Measurements from ENCODE around the gene ZDHHC11B. TPM values are rescaled to one million over a fixed set of nuclear protein-coding genes. Genes with fewer than 3 reads are reported as not detected.
"Not testable (repeated sequence)": the region's sequence is repeated elsewhere in the genome, so short reads cannot be mapped to it uniquely, and the experiment has no call there.

Gene ZDHHC11B
- total RNA-seq, 1 donor from 2014 or later: 20.0 TPM

DNA sequence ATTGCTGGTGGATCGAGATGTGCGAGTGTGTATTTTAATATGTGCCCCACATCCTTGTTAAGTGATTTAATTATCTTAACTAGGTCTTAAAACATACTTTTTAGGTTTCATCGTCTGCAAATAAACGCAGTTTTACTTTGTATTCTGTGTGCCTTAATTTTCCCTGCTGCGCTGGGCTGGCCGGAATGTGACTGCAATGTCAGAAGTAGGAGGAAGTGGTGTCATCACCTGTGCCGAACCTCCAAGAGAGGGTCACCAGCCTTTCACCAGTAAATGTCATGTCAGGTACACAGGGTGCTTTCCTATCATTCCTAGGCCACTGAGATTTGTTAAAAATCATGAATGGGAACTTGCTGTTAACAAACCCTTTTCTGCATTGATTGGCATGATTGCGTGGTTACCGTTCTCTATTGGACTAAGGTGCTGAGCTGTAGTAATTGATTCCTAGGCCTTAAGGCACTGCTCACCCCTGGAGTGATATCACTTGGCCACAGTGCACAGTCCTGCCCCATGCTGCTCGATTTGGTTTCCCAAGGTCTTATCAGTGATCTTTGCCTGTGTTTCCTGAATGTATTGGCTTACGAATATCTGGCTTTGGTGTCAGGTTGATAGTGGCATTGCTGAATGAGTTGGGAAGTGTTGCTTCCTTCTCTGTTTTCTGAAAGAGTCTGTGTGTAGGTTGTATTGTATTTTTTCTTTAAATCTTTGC lies 40.7 kb downstream of the ZDHHC11B start:
- DNase-seq; ATAC-seq; intact Hi-C loops (cut with micrococcal nuclease): not testable (repeated sequence)

DNA sequence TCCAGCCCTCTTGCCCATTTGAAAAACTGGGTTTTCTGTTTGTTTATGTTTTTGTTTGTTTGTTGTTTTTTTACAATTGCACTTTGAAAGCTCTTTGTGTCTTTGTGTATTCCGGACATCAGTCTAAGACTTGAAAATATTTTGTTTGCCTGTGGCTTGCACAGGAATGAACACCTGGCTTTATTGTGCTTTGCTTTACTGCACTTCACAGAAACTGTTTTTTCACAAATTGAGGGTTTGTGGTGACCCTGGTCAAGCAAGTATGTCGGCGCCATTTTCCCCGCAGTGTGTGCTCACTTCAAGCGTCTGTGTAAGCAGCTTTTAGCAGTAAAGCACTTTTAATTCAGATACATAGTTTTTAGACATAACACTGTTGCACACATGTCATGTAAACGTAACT lies 42.3 kb downstream of the ZDHHC11B start:
- ATAC-seq; DNase-seq; intact Hi-C loops (cut with micrococcal nuclease): not testable (repeated sequence)

DNA sequence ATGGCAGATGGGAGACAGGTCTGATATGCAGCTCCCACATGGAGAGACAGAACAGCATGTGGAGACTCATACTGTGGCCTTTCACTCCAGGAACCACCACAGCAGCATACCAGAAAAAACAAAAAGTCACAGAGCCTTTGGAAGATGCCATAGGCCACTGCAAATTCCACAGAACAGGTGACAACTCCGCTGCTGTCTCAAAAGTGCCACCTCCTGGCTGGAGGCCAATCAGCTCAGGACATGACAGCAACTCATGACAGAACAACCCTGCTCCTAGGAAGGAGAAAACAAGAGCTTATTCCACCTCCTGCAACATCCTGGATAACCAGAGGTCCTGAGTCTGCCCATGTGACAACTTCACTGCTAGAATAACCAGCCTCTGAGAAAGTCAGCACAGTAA lies 50.4 kb downstream of the ZDHHC11B start:
- ATAC-seq; intact Hi-C loops (cut with micrococcal nuclease); DNase-seq: not testable (repeated sequence)

DNA sequence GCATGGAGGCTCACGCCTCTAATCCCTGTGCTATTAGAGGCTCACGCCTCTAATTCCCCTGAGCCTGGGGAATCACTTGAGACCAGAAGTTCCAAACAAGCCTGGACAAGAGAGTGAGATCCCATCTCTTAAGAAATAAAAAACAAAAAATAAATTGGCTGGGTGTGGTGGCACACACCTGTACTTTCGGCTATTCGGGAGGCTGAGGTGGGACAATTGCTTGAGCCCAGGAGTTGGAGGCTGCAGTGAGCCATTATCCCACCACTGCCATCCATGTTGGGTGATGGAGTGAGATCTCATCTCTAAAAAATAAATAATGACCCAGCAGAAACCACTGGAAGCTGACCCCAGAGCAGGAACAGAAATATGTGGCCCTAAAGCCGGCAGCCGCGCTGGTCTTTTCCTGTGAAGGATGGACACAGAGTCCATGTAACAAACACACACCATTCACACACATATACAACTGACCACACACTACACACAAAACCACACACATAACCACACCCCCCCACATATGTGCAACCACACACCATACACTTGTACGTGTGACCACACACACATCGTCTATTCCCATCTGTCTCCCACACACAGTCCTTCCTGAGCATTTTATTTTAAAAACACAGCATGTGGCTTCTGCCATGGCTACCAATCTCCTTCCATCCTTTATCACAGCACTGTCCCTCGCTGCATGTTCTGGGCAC lies 51.6 kb downstream of the ZDHHC11B start:
- intact Hi-C loops (cut with micrococcal nuclease); ATAC-seq; DNase-seq: not testable (repeated sequence)

DNA sequence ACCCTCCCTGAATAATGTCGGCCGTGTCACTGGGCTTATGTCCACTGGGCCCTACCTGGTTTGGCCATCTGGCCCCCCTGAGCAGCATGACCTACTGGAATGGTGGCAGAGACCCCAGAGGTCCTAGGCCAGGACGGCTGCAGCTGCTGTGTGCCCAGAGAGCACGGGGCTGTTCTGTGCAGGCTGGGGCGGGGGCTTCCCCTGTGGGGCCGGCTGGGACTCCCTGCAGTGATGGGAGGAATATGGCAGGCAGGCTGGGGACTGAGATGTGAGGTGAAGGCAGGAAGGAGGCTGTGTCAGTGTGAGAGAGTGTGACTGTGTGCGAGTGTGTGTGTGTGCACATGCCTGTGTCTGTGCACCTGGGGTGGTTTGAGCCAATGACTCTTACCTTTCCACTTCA lies 55.3 kb downstream of the ZDHHC11B start:
- ATAC-seq; intact Hi-C loops (cut with micrococcal nuclease); DNase-seq: not testable (repeated sequence)

DNA sequence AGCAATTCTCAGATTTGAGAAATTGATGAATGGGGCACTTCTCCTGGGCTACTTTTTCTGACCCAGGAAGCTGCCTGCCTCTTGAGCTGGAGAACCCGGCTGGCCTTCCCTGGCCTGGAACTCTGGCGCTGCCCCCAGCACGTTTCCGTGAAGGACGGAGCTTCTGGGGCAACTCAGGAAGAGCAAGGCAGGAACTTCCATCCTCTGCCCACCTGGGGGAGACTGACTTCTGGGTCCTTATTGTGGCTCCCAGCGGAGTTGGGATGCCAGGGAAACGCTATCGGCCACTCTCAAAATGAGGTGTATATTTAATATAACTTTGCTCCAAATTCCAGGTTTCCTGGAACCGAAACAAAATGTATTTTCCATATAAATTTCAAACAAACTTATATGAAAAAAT lies 57.4 kb downstream of the ZDHHC11B start:
- intact Hi-C loops (cut with micrococcal nuclease); DNase-seq; ATAC-seq: not testable (repeated sequence)

DNA sequence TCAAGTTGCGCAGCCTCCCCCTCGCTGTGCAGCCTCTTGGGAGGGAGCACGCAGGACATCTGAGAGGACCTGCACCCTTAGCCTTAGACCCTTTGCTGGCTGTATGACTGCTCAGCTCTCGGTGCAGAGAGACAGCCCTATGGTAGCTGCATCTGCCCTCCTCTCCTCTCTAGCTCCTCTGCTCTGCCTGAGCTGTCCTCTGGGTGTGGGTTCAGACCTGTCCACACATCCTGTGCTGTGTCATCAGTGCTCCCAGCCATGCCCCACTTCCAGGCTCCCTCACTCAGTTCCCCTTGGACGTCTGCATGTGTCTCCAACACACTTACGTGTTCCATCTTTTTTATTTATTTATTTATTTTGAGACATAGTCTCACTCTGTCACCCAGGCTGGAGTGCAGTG lies 60.7 kb downstream of the ZDHHC11B start:
- ATAC-seq: not testable (repeated sequence)

DNA sequence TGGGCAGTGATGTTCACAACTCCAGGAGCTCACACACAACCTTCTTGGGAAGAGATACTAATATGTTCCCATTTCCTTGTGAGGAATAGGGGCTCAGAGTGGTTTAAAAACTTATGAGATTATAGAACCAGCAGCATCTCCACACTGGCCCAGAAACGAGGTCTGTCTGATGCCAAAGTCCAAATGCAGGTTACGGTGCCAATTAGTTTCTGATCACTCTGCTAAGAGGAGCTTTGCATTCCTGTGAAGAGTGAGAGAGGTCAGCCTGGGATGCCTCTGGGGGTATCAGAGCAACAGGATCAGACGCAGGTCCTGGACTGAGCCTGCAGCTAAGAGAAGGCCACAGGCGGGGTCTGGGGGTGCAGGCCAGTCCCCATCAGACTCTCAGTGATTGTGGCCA lies 61.2 kb downstream of the ZDHHC11B start:
- intact Hi-C loops (cut with micrococcal nuclease); ATAC-seq: not testable (repeated sequence)

More for the DNA sequence above, 60.7 kb downstream of the ZDHHC11B start:
- DNase-seq; intact Hi-C loops (cut with micrococcal nuclease): not testable (repeated sequence)

DNA sequence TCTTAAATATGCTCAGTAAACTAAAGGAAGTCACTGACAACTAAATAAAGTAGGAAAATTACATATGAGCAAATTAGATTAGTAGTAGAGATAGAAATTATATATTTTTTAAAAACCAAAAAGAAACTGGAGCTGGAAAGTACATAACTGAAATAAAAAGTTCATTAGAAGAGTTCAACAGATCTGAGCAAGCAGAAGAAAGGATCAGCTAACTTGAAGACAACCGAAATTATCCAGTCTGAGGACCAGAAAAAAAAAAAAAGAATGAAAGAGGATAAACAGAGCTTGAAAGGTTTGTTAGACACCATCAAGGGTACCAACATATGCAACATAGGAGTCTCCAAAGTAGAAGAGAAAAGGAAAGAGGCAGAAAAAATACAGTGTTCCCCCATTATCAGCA lies 65.2 kb downstream of the ZDHHC11B start:
- intact Hi-C loops (cut with micrococcal nuclease); DNase-seq; ATAC-seq: not testable (repeated sequence)

More for the DNA sequence above, 61.2 kb downstream of the ZDHHC11B start:
- DNase-seq: not testable (repeated sequence)

DNA sequence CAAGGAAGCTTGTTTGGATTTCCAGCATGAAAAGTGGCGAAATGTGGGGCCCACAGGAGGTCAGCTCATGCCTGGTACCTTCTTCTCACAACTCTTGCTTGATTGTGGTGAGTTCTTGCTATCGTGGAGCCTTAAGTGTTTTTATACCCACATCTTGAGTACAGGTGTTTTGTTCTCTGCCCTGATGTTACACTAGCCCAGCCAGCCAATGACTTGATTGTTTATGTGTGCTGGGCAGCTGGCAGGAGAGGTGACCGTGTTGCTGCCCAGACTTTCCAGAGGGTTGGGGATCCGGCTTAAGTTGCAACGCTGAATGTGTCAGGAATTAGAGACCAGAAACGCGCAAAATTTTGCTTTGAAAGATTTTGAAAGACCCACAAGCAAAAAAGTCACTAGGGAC lies 67.4 kb downstream of the ZDHHC11B start:
- no peak for DNase-seq
- intact Hi-C loops (cut with micrococcal nuclease): no loop called here
- no peak for ATAC-seq

DNA sequence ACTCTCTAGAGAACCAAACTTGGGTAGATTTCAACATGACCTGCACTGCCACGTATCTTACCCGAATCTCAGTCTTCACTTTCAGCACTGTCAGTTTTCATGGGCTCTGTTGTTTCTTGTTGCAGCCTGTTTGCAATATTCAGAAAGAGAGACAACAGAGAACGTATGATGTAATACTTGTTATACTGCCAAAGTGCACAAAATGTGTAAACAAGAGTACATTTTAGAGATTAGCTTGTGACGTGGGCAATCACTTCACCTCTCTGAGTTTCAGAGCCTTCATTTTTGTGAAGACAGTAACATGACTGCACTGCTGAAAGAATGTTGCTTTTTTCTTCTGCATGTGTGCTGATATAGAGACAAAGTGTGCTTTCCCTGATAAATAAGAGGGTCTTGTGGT lies 67.8 kb downstream of the ZDHHC11B start:
- intact Hi-C loops (cut with micrococcal nuclease); ATAC-seq; DNase-seq: not testable (repeated sequence)

DNA sequence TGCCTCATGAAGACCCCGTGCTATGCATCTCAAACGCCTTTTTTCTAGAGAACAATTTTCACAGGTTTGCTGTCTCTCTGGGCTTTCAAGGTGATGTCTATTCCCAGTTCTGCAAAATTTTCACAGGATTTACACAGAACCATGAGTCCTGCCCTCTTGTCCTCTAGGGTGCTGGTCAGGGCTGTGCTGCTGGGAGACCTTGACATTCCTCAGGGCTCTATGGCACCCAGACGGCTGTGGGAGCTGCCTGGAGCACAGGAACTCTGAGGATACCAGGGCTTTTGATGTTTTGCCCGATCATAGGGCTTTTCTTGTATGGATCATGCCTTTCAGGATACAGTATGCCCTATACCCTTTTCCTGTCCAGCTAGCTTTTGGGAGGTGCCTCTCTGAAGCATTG lies 68.9 kb downstream of the ZDHHC11B start:
- ATAC-seq; DNase-seq; intact Hi-C loops (cut with micrococcal nuclease): not testable (repeated sequence)

DNA sequence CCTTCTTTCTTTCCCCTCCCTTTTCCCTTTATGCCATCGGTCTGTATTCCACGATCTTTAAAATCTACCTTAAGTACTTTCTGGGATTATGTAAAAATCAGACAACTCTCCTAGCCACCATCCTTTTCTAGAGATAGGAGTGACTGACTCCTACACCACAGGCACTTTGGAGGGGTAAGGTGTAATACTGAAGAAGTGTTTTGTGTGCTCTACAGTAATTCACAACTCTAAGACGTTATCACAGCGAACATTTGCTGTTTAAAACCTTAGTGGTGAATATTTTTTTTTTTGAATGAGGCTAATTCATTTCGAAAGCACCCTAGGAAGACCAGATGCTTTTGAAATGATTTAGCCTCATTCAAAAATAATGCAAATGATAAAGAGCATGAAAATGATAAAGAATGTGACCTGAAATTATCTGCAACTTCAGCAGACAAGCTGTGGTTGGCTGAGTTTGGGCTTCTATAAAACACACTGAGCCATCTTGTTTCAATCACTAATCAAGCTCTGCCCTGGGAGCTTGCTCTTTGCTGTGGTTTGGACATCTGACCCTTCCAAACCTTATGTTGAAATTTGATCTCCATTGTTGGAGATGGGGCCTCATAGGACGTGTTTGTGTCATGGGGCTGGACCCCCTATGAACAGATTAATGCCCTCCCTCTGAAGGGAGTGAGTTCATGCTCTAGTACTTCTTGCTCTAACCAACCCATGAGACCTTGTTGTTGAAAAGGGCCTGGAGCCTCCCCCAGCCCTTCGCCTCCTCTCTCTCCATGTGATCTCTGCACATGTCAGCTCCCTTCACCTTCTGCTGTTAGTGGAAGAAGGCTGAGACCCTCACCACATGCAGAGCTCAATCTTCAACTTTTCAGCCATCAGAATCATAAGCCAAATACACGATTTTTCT lies 70.1 kb downstream of the ZDHHC11B start:
- ATAC-seq; DNase-seq; intact Hi-C loops (cut with micrococcal nuclease): not testable (repeated sequence)

DNA sequence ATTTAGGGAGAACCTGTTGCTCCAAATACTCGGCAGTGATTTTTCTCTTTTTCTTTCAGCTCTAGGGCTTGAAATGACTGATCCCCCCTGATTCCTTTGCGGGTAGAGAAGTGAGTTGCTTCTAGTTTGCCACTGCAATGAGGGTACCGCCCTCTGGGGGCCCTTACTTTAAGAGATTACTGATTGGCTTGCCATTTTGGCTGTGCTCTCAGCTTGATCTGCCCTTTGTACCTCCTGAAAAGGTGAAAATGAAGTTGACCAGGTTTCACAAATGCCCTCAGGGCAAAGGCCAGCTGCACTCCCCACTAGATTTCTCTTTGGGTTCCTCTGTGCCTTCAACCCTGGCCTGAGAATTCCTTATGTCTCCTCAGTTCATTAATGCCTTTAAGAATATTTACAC lies 70.8 kb downstream of the ZDHHC11B start:
- intact Hi-C loops (cut with micrococcal nuclease); DNase-seq; ATAC-seq: not testable (repeated sequence)

DNA sequence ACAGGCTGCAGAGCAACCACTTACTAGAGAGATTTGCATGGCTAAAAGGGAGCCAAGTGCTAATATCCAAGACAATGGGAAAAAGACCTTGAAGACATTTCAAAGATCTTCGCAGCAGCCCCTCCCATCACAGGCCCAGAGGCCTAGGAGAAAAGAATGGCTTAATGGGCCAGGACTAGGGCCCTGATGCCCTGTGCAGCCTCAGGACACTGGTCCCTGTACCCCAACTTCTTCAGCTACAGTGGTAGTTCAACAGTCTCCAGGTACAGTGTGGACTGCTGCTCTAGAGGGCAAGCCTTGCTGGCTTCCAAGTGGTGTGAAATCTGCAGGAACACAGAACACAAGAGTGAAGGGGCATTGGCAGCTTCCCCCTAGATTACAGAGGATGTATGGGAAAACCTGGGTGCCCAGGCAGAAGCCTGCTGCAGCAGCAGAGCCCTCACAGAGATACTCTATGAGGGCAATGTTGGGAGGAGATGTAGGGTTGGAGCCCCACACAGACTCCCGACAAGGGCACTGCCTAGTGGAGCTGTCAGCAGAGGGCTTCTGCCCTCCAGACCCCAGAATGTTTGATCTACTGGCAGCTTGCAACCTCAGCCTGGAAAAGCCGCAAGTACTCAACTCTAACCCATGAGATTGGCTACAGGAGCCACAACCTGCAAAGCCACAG lies 75.5 kb downstream of the ZDHHC11B start:
- ATAC-seq; intact Hi-C loops (cut with micrococcal nuclease): not testable (repeated sequence)

DNA sequence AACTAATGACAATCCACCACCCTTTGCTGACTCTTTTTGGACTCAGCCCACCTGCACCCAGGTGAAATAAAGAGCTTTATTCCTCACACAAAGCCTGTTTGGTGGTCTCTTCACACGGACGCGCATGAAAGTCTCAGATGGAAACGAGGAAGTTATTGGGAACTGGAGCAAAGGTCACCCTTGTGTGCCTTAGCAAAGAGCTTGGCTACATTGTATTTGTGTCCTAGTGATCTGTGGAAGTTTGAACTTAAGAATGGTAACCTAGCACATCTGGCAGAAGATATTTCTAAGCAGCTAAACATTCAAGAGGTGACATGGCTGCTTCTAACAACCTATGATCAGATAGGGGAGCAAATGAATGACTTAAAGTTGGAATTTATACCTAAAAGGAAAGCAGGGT lies 76.2 kb downstream of the ZDHHC11B start:
- intact Hi-C loops (cut with micrococcal nuclease); DNase-seq; ATAC-seq: not testable (repeated sequence)

More for the DNA sequence above, 75.5 kb downstream of the ZDHHC11B start:
- DNase-seq: not testable (repeated sequence)

DNA sequence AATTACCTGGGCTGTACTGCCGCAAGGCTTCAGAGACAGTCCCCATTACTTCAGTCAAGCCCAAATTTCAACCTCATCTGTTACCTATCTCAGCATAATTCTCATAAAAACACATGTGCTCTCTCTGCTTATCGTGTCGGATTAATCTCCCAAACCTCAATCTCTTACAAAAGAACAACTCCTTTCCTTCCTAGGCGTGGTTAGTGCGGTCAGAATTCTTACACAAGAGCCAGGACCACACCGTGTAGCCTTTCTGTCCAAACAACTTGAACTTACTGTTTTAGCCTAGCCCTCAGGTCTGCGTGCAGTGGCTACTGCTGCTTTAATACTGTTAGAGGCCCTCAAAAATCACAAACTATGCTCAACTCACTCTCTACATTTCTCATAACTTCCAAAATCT lies 78.4 kb downstream of the ZDHHC11B start:
- intact Hi-C loops (cut with micrococcal nuclease); DNase-seq; ATAC-seq: not testable (repeated sequence)
